NCI-H524 treated with DMSO at 0.1 percent for 48 hours (cell line): ENCODE data around the gene NIPAL1.

Experiments used
- DNase-seq: peaks from one replicate; lab custom pipeline; 2025; lab: John Stamatoyannopoulos, UW

Gene NIPAL1

DNA sequence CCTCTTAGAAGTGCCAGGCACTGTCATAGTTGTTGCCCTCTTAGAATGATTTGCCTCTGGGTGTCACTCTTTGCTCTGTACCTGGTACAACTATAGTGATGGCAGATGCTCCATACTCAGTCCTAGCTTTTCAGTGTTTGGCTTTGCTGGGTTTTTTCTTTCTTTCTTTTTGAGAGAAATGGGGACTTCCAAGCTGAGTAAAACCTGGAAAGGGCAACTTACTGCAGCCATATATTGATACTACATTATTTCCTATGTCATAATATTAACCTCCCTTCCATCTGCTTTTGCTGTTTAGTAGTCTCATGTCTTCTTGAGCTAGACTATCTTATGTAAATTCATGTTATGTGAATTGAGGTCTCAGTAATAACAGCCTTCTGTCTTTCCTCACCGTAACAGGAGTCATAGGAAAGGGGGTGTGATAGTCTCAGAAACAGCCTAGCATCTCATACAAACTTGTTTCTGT lies 49.0 kb downstream of the NIPAL1 start:
- no peak for DNase-seq

DNA sequence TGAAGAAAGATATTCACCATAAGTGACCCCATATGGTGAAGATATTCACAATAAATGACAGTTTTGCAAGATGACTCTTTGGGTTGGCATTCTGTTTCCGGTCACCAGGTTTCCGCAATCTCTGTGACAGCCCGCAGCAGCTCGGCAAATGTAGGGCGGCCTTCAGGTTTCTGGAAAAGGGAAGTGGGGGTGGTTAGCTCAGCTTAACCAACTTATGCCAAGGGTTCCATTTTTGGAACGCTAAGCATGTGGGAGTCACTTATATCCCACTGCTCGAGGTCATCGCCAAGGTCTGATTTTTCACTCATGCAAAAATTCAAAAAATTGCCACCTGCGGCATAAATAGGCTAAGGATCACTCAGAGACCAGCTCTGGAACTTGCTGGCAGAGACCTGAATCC lies 51.0 kb downstream of the NIPAL1 start:
- no peak for DNase-seq

DNA sequence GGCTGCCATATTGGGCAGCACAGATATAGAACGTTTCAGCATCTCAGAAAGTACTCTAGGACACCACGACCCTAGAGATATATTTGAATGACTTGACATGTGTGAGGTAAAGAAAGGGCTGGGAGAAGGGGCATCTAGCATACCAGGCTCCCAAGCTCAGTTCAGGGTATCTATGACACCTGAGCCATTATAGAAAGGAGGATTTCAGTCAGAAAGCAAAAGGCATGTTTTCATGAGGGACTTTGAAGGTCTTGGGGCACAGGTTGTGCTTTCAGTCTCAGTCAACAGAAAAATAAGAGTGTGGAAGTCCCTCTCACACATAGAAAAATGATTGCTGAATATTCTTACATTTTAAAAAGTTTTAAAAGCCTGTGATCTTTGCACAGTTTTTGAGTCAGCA lies 51.6 kb downstream of the NIPAL1 start:
- DNase-seq, result no peak

DNA sequence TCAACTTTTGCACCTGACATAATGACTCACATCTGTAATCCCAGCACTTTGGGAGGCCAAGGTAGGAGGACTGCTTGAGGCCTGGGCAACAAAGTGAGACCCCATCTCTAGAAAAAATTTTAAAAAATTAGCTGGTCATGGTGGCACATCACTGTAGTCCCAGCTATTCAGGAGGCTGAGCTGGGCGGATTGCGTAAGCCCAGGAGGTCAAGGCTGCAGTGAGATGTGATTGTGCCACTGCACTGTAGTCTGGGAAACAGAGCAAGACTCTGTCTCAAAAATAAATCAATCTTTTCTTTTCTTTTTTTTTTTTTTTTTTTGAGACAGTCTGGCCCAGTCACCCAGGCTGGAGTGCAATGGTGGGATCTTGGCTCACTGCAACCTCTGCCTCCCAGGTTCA lies 52.5 kb downstream of the NIPAL1 start:
- no peak for DNase-seq

DNA sequence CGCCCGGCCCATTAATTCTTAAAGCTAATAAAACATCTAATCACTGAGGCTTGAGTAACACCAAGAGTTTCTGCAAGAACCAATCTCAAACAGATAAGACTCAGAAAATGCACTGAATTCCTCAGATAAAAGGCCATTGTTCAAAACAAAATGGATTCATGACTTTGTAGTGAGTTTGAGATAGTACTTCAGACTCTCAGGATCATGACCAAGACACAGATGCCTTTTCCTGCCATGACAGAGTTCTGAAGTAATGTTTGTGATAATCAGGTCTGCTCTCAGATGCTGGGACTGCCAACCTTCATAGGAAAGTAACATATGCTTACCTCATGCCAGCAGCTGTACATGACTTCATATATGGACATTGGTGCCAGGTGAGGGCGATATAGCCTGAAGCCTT lies 54.6 kb downstream of the NIPAL1 start:
- no peak for DNase-seq

DNA sequence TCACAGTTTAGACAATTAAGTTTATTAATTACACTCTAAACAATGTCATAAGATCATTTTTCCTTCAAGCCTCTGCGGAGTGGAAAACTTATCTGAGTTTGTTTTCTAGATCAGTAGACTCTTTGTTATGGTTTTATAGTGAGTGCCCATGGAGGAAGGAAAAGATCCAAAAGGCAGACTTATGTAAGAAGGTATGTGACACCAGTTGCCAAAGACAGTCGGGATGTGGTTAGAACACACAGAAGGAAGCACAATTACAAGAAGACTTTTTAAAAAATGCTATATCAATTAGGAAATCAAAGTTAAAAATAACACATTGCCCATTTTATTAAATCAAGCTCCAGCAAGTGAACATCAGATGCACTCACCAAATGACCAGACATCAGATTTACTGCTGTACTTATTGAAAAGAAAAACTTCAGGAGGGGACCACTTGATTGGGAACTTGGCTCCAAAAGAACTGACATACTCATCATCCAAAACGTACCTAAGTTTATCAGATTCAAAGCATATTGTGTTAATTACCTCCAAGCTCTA lies 57.1 kb downstream of the NIPAL1 start:
- DNase-seq, result no peak

DNA sequence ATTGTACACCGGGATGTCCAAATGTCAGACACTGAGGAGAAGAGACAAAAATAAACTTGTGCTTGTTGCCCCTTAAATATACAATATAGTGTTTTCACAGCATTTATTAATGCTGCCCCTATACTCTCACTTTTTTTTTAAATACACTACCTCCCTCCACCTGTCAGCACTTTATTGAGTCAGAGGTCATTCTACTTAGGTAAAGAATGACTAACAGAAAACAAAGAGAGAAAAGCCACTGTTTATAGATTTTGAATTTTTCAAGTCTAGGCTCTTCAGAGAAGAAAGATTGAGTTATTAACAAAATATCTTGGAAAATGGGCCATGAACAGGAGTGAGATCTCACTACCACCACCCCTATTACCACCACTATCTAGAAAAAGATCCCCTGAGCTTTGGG lies 58.1 kb downstream of the NIPAL1 start:
- DNase-seq, result no peak

DNA sequence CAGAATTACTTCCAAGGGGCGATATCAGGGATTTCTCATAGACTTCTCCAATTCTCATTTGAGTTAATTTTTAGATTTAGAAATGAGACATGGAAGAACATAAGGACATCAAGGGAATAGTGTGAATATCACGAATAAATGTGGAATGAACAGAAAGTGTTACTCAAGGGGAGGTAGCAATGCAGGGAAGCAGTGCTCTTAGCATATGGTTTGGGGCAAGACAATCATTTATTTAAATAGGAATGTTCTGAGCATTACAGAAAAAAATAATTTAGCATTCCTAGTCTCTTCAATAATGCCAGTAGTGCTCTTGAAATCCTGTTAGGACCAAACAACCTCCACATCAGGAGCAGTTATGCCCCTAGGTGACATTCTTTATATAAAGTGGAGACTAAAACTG lies 61.9 kb downstream of the NIPAL1 start:
- DNase-seq, result no peak

DNA sequence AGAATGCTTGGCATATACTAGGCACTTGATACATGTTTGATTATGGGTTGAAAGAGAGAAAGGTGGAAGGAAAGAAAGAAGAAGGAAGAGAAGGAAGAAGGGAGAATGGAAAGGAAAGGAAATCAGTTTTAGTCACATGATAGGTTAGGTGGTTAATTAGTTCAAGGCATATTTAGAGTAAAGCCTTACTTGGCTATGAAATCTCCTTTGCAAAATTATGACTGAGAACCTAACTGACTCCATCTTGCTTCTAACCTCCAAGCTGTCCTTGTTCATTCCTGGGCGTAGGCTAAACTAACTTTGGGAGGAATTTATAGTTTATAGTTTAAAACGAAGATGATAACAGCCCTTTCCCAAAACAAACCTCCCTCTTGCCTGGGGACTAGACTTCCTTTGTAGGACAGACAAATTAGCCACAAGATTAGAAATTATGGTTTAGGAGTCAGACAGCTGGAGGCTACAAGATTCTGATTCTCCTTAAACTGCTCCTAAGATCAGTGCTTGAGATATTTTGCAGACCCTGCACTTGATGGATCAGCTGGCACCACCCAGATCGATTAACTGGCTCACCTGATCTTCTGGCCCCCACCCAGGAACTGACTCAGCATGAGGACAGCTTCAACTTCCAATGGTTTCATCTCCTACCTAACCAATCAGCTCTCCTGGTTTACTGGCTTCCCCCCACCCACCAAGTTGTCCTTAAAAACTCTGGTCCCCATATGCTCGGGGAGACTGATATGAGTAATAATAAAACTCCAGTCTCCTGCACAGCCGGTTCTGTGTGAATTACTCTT lies 62.5 kb downstream of the NIPAL1 start:
- DNase-seq, result no peak

DNA sequence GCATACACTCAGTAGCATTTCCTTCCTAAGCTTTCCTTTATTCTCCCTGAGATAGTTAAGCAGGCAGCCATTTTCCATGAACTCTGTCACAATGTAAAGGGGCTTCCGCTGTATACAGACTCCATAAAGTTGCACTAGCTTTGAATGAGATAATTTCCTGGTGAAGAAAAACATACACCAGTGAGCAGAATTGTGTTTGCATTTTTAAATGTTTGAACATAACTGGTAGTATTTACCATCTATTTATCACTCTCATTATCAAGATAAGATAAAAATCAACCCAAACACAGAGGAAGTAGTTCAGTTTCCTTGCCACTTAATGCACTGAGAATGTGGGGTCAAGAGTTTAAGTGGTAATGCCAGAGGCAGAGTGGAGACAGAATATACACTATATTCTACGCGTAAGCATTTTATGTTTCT lies 63.4 kb downstream of the NIPAL1 start:
- no peak for DNase-seq

DNA sequence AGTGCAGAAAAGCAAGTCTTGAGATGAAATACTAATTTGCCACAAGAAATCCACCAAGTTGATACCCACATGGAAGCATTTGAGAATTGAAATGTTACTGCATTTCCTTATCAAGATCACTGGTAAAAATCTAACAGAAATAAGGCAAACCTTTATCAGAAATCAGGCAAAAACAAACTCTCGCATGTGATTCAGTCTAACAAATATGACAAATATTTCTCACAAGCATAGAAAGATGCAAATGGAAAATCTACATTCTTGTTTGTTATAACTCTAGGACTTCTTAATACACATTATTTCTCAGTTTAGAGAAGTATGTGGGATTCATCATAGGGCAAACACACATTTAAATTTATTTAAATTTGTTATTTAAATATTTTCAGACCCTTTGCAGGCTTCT lies 64.6 kb downstream of the NIPAL1 start:
- no peak for DNase-seq

DNA sequence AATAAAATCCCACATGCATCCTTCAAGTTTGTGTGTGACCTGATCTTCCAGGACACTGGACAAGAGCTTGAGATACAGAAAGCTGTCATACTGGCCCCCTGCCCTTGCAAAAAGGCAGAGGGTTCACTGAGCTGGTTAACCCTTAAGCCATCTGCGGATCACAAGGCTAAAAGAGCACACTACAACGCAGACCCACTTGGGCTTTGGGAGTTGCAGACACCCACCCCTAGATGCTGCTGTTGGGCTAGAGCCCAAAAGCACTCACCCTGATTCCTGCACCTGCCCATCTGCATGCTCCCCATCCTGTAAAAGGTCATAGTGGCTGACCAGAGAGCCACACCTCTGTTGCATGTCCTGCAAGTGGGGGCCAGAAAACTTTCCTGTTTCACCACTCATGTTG lies 66.4 kb downstream of the NIPAL1 start:
- DNase-seq, result no peak

DNA sequence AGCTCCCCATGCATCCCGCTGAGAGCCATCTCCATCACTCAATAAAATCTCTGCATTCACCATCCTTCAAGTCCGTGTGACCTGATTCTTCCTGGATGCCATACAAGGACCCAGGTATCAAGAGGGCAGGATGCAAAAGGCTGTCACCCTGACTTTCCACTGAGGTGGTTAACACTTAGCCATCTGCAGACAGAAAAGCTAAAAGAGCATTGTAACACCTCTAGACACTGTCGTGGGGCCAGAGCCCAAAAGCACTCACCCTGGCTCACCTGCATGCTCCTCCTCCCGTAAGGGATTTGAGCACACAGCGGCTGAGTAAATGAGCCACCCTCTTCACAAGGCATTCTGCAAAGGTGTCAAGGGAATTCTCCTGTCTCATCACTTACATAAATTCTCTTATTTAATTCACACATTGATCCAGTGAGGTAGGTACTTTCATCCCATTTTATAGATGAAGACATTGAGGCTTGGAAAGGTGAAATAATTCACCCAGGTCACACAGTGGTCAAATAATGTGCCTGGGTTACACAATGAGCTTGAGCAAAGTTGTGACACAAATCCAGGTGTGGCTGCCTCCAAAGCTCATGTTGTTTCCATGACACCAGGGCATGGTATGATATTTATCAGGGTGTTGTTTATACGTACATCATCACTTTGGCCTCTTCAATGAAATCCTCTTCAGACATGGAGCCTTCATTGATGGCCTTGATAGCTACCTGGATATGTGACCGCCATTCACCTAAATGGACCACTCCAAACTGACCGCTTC lies 69.4 kb downstream of the NIPAL1 start:
- no peak for DNase-seq
